ENCODE results near the gene S100A13.

The S100A13 gene

GRCh38 chr1:153667439-153667838 lies 40.1 kb upstream of the S100A13 start:
- in situ Hi-C loops (cut with MboI; ENCODE audit: low pct_unique_long_range_greater_than_20kb, low sequenced_read_pairs, unreplicated experiment), result no loop called here
- no peak for DNase-seq (ENCODE audit: low spot score)
- TF ChIP-seq CTCF (IDR thresholded peaks at IDR 0.05; ENCODE audit: extremely low read depth, insufficient read depth, missing control alignments), result no peak

GRCh38 chr1:153663211-153663610 lies 35.9 kb upstream of the S100A13 start:
- in situ Hi-C loops (cut with MboI; ENCODE audit: low pct_unique_long_range_greater_than_20kb, low sequenced_read_pairs, unreplicated experiment), result no loop called here
- no peak for DNase-seq (ENCODE audit: low spot score)
- no peak for TF ChIP-seq CTCF (IDR thresholded peaks at IDR 0.05; ENCODE audit: extremely low read depth, insufficient read depth, missing control alignments)

- DNase-seq (ENCODE audit: low spot score), result no peak
- TF ChIP-seq CTCF (IDR thresholded peaks at IDR 0.05; ENCODE audit: extremely low read depth, insufficient read depth, missing control alignments), result no peak
- in situ Hi-C loops (cut with MboI; ENCODE audit: low pct_unique_long_range_greater_than_20kb, low sequenced_read_pairs, unreplicated experiment), result no loop called here
These were observed 35.0 kb upstream of the S100A13 start for GRCh38 chr1:153662269-153662668.

- in situ Hi-C loops (cut with MboI; ENCODE audit: low pct_unique_long_range_greater_than_20kb, low sequenced_read_pairs, unreplicated experiment), result no loop called here
- no peak for DNase-seq (ENCODE audit: low spot score)
- TF ChIP-seq CTCF (IDR thresholded peaks at IDR 0.05; ENCODE audit: extremely low read depth, insufficient read depth, missing control alignments), result no peak
These were observed 33.9 kb upstream of the S100A13 start for GRCh38 chr1:153661111-153661708.

GRCh38 chr1:153659656-153660055 lies 32.4 kb upstream of the S100A13 start:
- in situ Hi-C loops (cut with MboI; ENCODE audit: low pct_unique_long_range_greater_than_20kb, low sequenced_read_pairs, unreplicated experiment), result no loop called here
- no peak for DNase-seq (ENCODE audit: low spot score)
- no peak for TF ChIP-seq CTCF (IDR thresholded peaks at IDR 0.05; ENCODE audit: extremely low read depth, insufficient read depth, missing control alignments)

GRCh38 chr1:153659175-153659534 lies 31.9 kb upstream of the S100A13 start:
- in situ Hi-C loops (cut with MboI; ENCODE audit: low pct_unique_long_range_greater_than_20kb, low sequenced_read_pairs, unreplicated experiment), result no loop called here
- TF ChIP-seq CTCF (IDR thresholded peaks at IDR 0.05; ENCODE audit: extremely low read depth, insufficient read depth, missing control alignments), result no peak
- no peak for DNase-seq (ENCODE audit: low spot score)
